ENCODE measurements around the gene S1PR4. TPM values are rescaled to one million over a fixed set of nuclear protein-coding genes. Genes with fewer than 3 reads are reported as not detected.
A peak's percentile ranks its signal among the peaks of the same experiment; 100 is the strongest.

Gene S1PR4, protein sequence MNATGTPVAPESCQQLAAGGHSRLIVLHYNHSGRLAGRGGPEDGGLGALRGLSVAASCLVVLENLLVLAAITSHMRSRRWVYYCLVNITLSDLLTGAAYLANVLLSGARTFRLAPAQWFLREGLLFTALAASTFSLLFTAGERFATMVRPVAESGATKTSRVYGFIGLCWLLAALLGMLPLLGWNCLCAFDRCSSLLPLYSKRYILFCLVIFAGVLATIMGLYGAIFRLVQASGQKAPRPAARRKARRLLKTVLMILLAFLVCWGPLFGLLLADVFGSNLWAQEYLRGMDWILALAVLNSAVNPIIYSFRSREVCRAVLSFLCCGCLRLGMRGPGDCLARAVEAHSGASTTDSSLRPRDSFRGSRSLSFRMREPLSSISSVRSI
- 1 to 10 TPM; 1.2 to 6.4 TPM for total RNA-seq

DNA sequence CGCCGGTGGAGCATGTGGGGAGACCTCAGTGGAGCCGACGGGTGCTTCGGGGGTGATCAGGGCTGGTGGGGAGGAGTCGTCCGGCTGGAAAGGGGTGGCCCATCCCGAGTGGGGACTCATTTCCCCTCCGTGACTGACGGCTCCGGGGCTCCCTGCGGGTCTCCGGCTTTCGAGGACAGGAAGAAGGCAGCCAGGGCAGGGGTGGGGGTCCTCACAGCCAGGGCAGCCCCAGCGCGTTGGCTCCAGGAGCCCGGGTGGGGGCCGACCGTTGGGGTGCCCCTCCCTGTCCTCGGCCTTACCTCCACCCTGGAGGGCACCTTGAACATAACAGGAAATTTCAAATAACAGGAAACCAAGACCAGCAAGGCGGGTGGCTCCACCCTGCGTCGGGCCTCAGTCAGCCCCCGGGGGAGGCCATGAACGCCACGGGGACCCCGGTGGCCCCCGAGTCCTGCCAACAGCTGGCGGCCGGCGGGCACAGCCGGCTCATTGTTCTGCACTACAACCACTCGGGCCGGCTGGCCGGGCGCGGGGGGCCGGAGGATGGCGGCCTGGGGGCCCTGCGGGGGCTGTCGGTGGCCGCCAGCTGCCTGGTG, at the start of gene S1PR4:
S1PR4 (plus strand) TSS at position 393 of the 596 bp plus-strand sequence; CDS start at position 417, 24 bp downstream.
- DNase-seq (ENCODE audit: low spot score) = no peak
- Histone ChIP-seq H3K36me3 (no peaks in the 10 kb centered on the region), H3K27me3 (replicated peaks; ENCODE audit: insufficient read depth) (no peaks in the 10 kb centered on the region), H3K4me3 (peak within 1 kb of the TSS; percentile 53), H3K27ac (no peak within 1 kb of the TSS), H3K4me1 (ENCODE audit: control insufficient read depth in 1 of 2, low read depth in 2 of 2) (no peaks in the 10 kb centered on the region), H3K9me3 (no peaks in the 10 kb centered on the region)
- ATAC-seq (ENCODE audit: insufficient number of reproducible peaks, low FRiP score, low read depth) = no peak
- TF ChIP-seq, protein P1, sequence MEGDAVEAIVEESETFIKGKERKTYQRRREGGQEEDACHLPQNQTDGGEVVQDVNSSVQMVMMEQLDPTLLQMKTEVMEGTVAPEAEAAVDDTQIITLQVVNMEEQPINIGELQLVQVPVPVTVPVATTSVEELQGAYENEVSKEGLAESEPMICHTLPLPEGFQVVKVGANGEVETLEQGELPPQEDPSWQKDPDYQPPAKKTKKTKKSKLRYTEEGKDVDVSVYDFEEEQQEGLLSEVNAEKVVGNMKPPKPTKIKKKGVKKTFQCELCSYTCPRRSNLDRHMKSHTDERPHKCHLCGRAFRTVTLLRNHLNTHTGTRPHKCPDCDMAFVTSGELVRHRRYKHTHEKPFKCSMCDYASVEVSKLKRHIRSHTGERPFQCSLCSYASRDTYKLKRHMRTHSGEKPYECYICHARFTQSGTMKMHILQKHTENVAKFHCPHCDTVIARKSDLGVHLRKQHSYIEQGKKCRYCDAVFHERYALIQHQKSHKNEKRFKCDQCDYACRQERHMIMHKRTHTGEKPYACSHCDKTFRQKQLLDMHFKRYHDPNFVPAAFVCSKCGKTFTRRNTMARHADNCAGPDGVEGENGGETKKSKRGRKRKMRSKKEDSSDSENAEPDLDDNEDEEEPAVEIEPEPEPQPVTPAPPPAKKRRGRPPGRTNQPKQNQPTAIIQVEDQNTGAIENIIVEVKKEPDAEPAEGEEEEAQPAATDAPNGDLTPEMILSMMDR (IDR thresholded peaks at IDR 0.05) = no peak

DNA sequence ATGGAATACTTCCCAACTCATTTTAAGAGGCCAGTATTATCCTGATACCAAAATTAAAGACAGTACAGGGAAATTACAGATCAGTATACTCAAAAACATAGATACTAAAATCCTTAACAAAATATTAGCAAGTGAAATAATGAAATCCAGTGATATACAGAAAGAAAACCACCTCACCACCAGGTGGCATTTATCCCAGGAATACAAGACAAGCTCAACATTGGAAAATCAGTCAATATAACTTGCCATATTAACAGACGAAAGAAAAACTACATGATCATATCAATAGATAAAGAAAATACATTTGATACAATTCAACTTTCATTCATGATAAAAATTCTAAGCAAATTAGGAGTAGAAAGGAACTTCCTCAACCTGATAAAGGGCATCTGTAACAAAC, 49.5 kb upstream of the S1PR4 start:
- no peaks in the 10 kb centered on the region for H3K36me3 ChIP-seq
- no peaks in the 10 kb centered on the region for H3K27me3 ChIP-seq (replicated peaks; ENCODE audit: insufficient read depth)
- ATAC-seq (ENCODE audit: insufficient number of reproducible peaks, low FRiP score, low read depth) (no peak), DNase-seq (ENCODE audit: low spot score) (no peak)
- H3K4me1 ChIP-seq (ENCODE audit: control insufficient read depth in 1 of 2, low read depth in 2 of 2) = no peaks in the 10 kb centered on the region
- H3K27ac ChIP-seq = no peak overlapping the region
- no peak overlapping the region for H3K4me3 ChIP-seq
- TF ChIP-seq, protein P1 (IDR thresholded peaks at IDR 0.05) = no peak
- no peaks in the 10 kb centered on the region for H3K9me3 ChIP-seq

DNA sequence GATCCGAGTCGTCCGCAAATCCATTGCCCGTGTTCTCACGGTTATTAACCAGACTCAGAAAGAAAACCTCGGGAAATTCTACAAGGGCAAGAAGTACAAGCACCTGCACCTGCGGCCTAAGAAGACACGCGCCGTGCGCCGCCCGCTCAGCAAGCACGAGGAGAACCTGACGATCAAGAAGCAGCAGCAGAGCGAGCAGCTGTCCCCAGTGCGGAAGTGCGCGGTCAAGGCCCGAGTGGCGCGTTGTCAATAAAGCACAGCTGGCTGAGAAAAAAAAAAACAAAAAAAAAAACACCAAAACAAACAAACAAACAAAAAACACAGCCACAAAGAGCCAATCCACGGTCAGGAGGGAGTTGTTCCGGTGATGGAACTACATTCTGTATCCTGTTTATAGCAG, 47.4 kb upstream of the S1PR4 start:
- TF ChIP-seq, protein P1 (IDR thresholded peaks at IDR 0.05) = no peak
- no peak for ATAC-seq (ENCODE audit: insufficient number of reproducible peaks, low FRiP score, low read depth)
- Histone ChIP-seq H3K4me3 (no peak overlapping the region), H3K27me3 (replicated peaks; ENCODE audit: insufficient read depth) (no peaks in the 10 kb centered on the region), H3K4me1 (ENCODE audit: control insufficient read depth in 1 of 2, low read depth in 2 of 2) (no peaks in the 10 kb centered on the region), H3K36me3 (no peaks in the 10 kb centered on the region), H3K9me3 (no peaks in the 10 kb centered on the region), H3K27ac (no peak overlapping the region)
- DNase-seq (ENCODE audit: low spot score) = no peak

DNA sequence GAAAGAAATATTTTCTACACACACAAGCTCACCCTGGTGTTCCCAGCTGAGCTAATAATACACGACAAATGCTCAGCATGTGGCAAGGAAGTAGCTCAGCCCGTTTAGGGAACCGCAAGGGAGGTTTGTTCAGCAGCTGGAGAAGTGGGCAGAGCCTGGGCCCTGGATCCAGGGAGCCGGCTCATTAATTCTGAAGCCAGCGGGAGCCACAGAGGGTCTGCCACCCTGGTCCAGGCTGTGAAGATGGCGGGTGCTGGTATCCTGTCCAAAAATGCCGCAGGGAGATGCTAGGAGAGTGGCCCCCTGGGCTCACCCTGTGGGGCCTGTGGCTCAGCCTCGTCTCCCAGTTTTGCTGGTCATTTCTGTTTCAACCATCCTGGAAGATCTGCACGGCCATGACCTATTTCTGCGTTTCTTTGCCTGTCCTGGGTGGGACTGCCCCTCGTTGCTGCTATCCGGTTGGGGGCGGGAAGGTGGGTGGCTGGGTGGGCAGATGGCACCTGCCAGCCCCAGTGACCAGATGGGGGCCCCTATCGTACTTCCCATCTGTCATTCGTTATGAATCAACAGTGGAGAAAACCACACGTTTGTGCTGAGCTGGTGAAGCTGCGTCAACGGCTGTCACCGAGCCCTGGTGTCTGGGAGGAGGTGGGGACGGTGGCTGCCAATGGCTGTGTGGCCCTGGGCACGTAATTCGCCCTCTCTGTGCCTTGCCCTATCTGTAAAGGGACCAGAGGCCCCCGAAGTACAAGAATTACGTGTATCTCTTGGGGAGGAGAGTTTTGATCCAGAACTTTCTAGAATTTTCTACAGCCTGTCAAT, 45.4 kb upstream of the S1PR4 start:
- DNase-seq (ENCODE audit: low spot score) (no peak), ATAC-seq (ENCODE audit: insufficient number of reproducible peaks, low FRiP score, low read depth) (no peak)
- no peaks in the 10 kb centered on the region for H3K9me3 ChIP-seq
- peak overlapping the region in 1 of 2 donors; percentile 57 for H3K27ac ChIP-seq
- H3K4me1 ChIP-seq (ENCODE audit: control insufficient read depth in 1 of 2, low read depth in 2 of 2) = no peaks in the 10 kb centered on the region
- H3K27me3 ChIP-seq (replicated peaks; ENCODE audit: insufficient read depth) = no peaks in the 10 kb centered on the region
- no peaks in the 10 kb centered on the region for H3K36me3 ChIP-seq
- peak overlapping the region; percentile 14 for H3K4me3 ChIP-seq
- TF ChIP-seq, protein P1 (IDR thresholded peaks at IDR 0.05) = no peak

DNA sequence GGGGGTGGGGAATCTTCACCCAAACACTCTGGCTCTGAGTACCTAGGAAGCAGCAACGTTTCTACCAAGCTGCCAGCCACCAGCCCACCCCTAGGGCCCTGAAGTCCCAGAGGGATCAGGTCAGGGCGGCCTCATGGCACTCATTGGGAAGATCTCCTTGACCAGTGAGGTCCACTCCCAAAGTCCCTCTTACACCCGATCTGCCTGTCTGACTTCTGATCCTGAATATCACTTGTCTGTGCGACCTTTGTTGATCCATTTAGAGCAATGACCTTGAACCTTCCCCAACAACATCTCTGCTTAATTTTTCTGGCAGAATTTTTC, 44.8 kb upstream of the S1PR4 start:
- DNase-seq (ENCODE audit: low spot score) (no peak), ATAC-seq (ENCODE audit: insufficient number of reproducible peaks, low FRiP score, low read depth) (no peak)
- no peaks in the 10 kb centered on the region for H3K4me1 ChIP-seq (ENCODE audit: control insufficient read depth in 1 of 2, low read depth in 2 of 2)
- no peaks in the 10 kb centered on the region for H3K27me3 ChIP-seq (replicated peaks; ENCODE audit: insufficient read depth)
- no peak overlapping the region for H3K4me3 ChIP-seq
- no peaks in the 10 kb centered on the region for H3K9me3 ChIP-seq
- H3K36me3 ChIP-seq = no peaks in the 10 kb centered on the region
- TF ChIP-seq, protein P1 (IDR thresholded peaks at IDR 0.05) = no peak
- peak overlapping the region in 1 of 2 donors; percentile 57 for H3K27ac ChIP-seq

Data from thoracic aorta (tissue), 2 donors.